GM12878 (cell line): ENCODE measurements around the gene TPCN2. TPM values are rescaled to one million over a fixed set of nuclear protein-coding genes. Genes with fewer than 3 reads are reported as not detected.

Source experiments
- ATAC-seq: fragments of 200-7000 bp; cut with Tn5 transposase; 3 replicates; pipeline ENCODE4 v1.9.1; 2020; ENCODE audit warnings: mild to moderate bottlenecking, moderate library complexity
- BruUV-seq: library from RNA; stranded (reverse); fragments of 400-500 nt; replicated peaks from 2 replicates; lab custom pipeline; 2021; lab: Mats Ljungman, UMichigan
- CTCF ChIA-PET: fragments of 300-600 bp; sonication (Branson Sonifier 250); formaldehyde crosslinking; extraction: SDS; loops from one replicate; lab custom pipeline; 2021; ENCODE audit warnings: inconsistent platforms; lab: Yijun Ruan, JAX
- POLR2A ChIA-PET: fragments of 350-600 bp; formaldehyde crosslinking; extraction: SDS; loops from one replicate; lab custom pipeline; 2021; ENCODE audit warnings: inconsistent platforms; lab: Charles Lee
- RAD21 ChIA-PET: fragments of 300-600 bp; sonication (Branson Sonifier 250); formaldehyde crosslinking; loops from one replicate; lab custom pipeline; 2023; ENCODE audit warnings: antibody characterized with exemption; ENCODE audit not compliant: unreplicated experiment; lab: Charles Lee
- SMC1A ChIA-PET: fragments of 300-600 bp; sonication (Branson Sonifier 250); formaldehyde crosslinking; loops from one replicate; lab custom pipeline; 2023; ENCODE audit not compliant: unreplicated experiment, uncharacterized antibody; lab: Charles Lee
- DNase-seq: peaks from one replicate; pipeline ENCODE4 v3.0.0-alpha.2; 2011; ENCODE audit warnings: low read depth, low spot score
- FAIRE-seq: peaks from 3 replicates; lab custom pipeline; 2011; peaks lifted over from hg19 to GRCh38; lab: Jason Lieb, UNC
- H2AFZ ChIP-seq: 2 replicates; pipeline ENCODE4 v1.6.0; 2011; ENCODE audit warnings: low read depth, low read length, control low read depth; ENCODE audit not compliant: control insufficient read depth
- H3K27ac ChIP-seq: 2 replicates; pipeline ENCODE4 v1.5.1; 2011; ENCODE audit warnings: control low read depth; ENCODE audit not compliant: control insufficient read depth, insufficient read depth
- H3K27me3 ChIP-seq, 2 experiments: replicated peaks in 1 of 2; 2 replicates each; pipeline versions ENCODE4 v1.6.0 to v1.6.1; 2011; ENCODE audit warnings: low read length in 1 of 2; ENCODE audit not compliant: control insufficient read depth in 2 of 2, insufficient read depth in 2 of 2
- H3K36me3 ChIP-seq, 2 experiments: 2 replicates each; pipeline ENCODE4 v1.5.1; 2011; ENCODE audit warnings: low read length in 1 of 2; ENCODE audit not compliant: control insufficient read depth in 2 of 2, insufficient read depth in 2 of 2
- H3K4me1 ChIP-seq: 2 replicates; pipeline ENCODE4 v1.6.1; 2011; ENCODE audit warnings: mild to moderate bottlenecking, low read length, moderate library complexity, mixed read lengths; ENCODE audit not compliant: control insufficient read depth, insufficient read depth
- H3K4me2 ChIP-seq: 2 replicates; pipeline ENCODE4 v1.6.0; 2011; ENCODE audit warnings: control low read depth; ENCODE audit not compliant: control insufficient read depth, insufficient read depth
- H3K4me3 ChIP-seq: fragments of 200-600 bp; sonication (generic); 2 replicates; pipeline ENCODE4 v1.5.1; 2016
- H3K79me2 ChIP-seq: 2 replicates; pipeline ENCODE4 v1.6.0; 2011; ENCODE audit warnings: low read length; ENCODE audit not compliant: control insufficient read depth, insufficient read depth
- H3K9ac ChIP-seq: 2 replicates; pipeline ENCODE4 v1.8.0; 2011; ENCODE audit warnings: low read length, control low read depth, mixed read lengths; ENCODE audit not compliant: control insufficient read depth, insufficient read depth
- H3K9me3 ChIP-seq: replicated peaks from 3 replicates; pipeline ENCODE4 v1.5.1; 2011; ENCODE audit warnings: mild to moderate bottlenecking, low read length; ENCODE audit not compliant: control insufficient read depth, insufficient read depth
- H4K20me1 ChIP-seq: 2 replicates; pipeline ENCODE4 v1.6.0; 2011; ENCODE audit not compliant: control insufficient read depth, insufficient read depth
- CHD1 ChIP-seq: IDR thresholded peaks from 2 replicates; pipeline ENCODE4 v1.6.1; 2012; ENCODE audit warnings: low read depth, low read length, improper control_type of control experiment
- CTCF ChIP-seq, 3 experiments: IDR thresholded peaks in 2 of 3; conservative IDR thresholded peaks in 1 of 3; 2 replicates each; pipeline ENCODE4 v1.5.1; 2011; ENCODE audit warnings: low read depth in 3 of 3, low read length in 3 of 3, mild to moderate bottlenecking in 3 of 3, control low read depth in 2 of 3, moderate library complexity in 2 of 3, inconsistent platforms in 1 of 3, mixed read lengths in 1 of 3; ENCODE audit not compliant: control insufficient read depth in 2 of 3, insufficient read depth in 1 of 3; ENCODE audit errors: extremely low read depth in 1 of 3
- JUND ChIP-seq: IDR thresholded peaks from 2 replicates; pipeline ENCODE4 v1.6.1; 2012; ENCODE audit warnings: low read depth, mild to moderate bottlenecking, low read length, improper control_type of control experiment, moderate library complexity
- LARP7 ChIP-seq: fragments of 450-650 bp; IDR thresholded peaks from 2 replicates; pipeline ENCODE4 v1.6.1; 2017; ENCODE audit warnings: mild to moderate bottlenecking
- MEF2A ChIP-seq: IDR thresholded peaks from 2 replicates; pipeline ENCODE4 v1.6.1; 2011; ENCODE audit warnings: low read depth, mild to moderate bottlenecking, low read length, moderate library complexity; ENCODE audit not compliant: insufficient read depth
- RAD51 ChIP-seq: fragments of 450-650 bp; IDR thresholded peaks from 2 replicates; pipeline ENCODE4 v1.6.1; 2016; ENCODE audit warnings: moderate library complexity, mild to moderate bottlenecking, inconsistent platforms
- RELA ChIP-seq: fragments of 450-650 bp; IDR thresholded peaks from 2 replicates; pipeline ENCODE4 v1.8.0; 2014; ENCODE audit warnings: borderline replicate concordance; ENCODE audit not compliant: partially characterized antibody
- RFX5 ChIP-seq: IDR thresholded peaks from 2 replicates; pipeline ENCODE4 v1.6.1; 2011; ENCODE audit warnings: low read depth, low read length, improper control_type of control experiment
- ZBTB33 ChIP-seq: fragments of 450-650 bp; IDR thresholded peaks from 2 replicates; pipeline ENCODE4 v1.6.1; 2017; ENCODE audit warnings: mild to moderate bottlenecking
- ZNF24 ChIP-seq: fragments of 450-650 bp; IDR thresholded peaks from 2 replicates; pipeline ENCODE4 v1.6.1; 2017; ENCODE audit warnings: antibody characterized with exemption, mild to moderate bottlenecking
- ZSCAN29 ChIP-seq: fragments of 450-650 bp; IDR thresholded peaks from 2 replicates; pipeline ENCODE4 v1.6.1; 2017; ENCODE audit warnings: mild to moderate bottlenecking, moderate library complexity
- WGBS: methylation state at CpG from one replicate; pipeline ENCODE4 v1.1.6; 2016; ENCODE audit warnings: low lambda C conversion rate; ENCODE audit not compliant: insufficient replicate concordance, insufficient coverage; ENCODE audit errors: missing lambda C conversion rate; 5-methylcytosine and 5-hydroxymethylcytosine counted together
- in situ Hi-C: fragments of 300-500 bp; cut with MboI; formaldehyde crosslinking; loops from 9 replicates; pipeline ENCODE4 v1.14.3; 2018; ENCODE audit warnings: mixed read lengths
- intact Hi-C: fragments of 100-400 bp; cut with micrococcal nuclease; formaldehyde crosslinking; loops from one replicate; pipeline ENCODE4 v1.14.2; 2022; ENCODE audit not compliant: unreplicated experiment
- polyA plus RNA-seq, 11 experiments: library from polyadenylated mRNA; depleted of rRNA in 4 of 11; unstranded in 6 of 11; stranded (reverse) in 5 of 11; fragments of >200 nt; fragmentation: Nextera tagmentation in 4 of 11; fragmentation: Illumina TruSeq in 1 of 11; extraction: Ambion mirVana in 4 of 11; extraction: Trizol in 1 of 11; gene quantifications; 1 replicate in 1 of 11; 2 replicates in 10 of 11; pipeline versions ENCODE4 v1.2.1 to v1.2.3, GENCODE V29; 2011 to 2016; ENCODE audit warnings: inconsistent platforms in 2 of 11, missing spikeins in 2 of 11, low read depth in 1 of 11
- total RNA-seq, 4 experiments: library from RNA; depleted of rRNA in 3 of 4; stranded (reverse); fragments of >200 nt in 3 of 4; fragmentation: Illumina TruSeq in 1 of 4; extraction: Trizol in 1 of 4; gene quantifications; 2 replicates each; pipeline versions ENCODE4 v1.2.1 to v1.2.3, GENCODE V29; 2013 to 2021
- TF ChIP-seq, protein P1 (sequence below): fragments of 450-650 bp; IDR thresholded peaks from 2 replicates; pipeline ENCODE4 v1.6.1; 2016; ENCODE audit warnings: mild to moderate bottlenecking

Gene TPCN2
- total and polyA plus RNA-seq, 10 of the 15 experiments (the other 5 are each of a cell fraction or from before 2014, with no cell fraction given): 1.7 to 18.4 (median 8.4) TPM

DNA sequence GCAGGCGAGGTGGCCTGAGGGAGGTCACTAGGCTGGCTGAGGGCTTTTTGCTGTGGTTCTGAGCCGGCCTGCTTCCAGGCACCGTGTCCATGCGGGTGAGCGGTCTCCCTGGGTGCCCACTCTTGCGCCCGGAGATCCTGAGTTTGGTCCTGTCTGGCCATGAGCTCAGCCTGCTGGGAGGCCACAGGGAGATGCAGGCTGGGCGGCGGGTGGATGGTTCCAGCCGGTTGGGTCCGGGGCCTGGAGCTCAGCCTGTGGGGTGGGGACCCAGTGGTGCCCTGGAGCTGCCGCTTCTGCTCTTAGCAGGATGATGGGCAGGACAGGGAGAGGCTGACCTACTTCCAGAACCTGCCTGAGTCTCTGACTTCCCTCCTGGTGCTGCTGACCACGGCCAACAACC lies 18.5 kb downstream of the TPCN2 start:
- POLR2A ChIA-PET: no interaction called here
- no peak for FAIRE-seq
- DNase-seq: no peak
- no peaks in the 10 kb centered on the region for H3K4me1 ChIP-seq
- in situ Hi-C loops: no loop called here
- H3K36me3 ChIP-seq: peaks cover 0 to 14% of the 10 kb centered on the region in 2 experiments; a peak in 2 of 4 replicates
- ATAC-seq: no peak
- no peak overlapping the region for H2AFZ ChIP-seq
- H3K4me3 ChIP-seq: no peak overlapping the region
- TF ChIP-seq CHD1 (no peak), MEF2A (no peak), LARP7 (no peak), ZBTB33 (no peak), ZSCAN29 (no peak), RAD51 (no peak), CTCF (IDR thresholded peaks at IDR 0.05 in 2 of 3, conservative IDR thresholded peaks at IDR 0.05 in 1 of 3; ENCODE audit: control insufficient read depth in 2 of 3, extremely low read depth in 1 of 3, insufficient read depth in 1 of 3, low read depth in 3 of 3, low read length in 3 of 3) (no peak), ZNF24 (no peak), RELA (no peak), JUND (no peak), RFX5 (no peak)
- TF ChIP-seq, protein P1, sequence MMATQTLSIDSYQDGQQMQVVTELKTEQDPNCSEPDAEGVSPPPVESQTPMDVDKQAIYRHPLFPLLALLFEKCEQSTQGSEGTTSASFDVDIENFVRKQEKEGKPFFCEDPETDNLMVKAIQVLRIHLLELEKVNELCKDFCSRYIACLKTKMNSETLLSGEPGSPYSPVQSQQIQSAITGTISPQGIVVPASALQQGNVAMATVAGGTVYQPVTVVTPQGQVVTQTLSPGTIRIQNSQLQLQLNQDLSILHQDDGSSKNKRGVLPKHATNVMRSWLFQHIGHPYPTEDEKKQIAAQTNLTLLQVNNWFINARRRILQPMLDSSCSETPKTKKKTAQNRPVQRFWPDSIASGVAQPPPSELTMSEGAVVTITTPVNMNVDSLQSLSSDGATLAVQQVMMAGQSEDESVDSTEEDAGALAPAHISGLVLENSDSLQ: no peak
- TF ChIP-seq, all 136 proteins: peak for 0
- BruUV-seq: no TSS peak
- Histone ChIP-seq H3K79me2 (no peaks in the 10 kb centered on the region), H3K27me3 (no peaks in the 10 kb centered on the region), H3K27ac (no peak overlapping the region), H4K20me1 (no peaks in the 10 kb centered on the region), H3K9me3 (no peaks in the 10 kb centered on the region), H3K9ac (no peak overlapping the region), H3K4me2 (no peak overlapping the region)
- ChIA-PET RAD21 (no interaction called here), CTCF (no interaction called here), SMC1A (no interaction called here)
- WGBS: 95% methylated on average over 13 of the region's 13 CpGs
- intact Hi-C loops: no loop called here
